Stimulated activated CD4-positive, alpha-beta T cell treated with anti-CD3 and anti-CD28 coated beads, TNF-alpha, amount 100 ng/mL, for 4 hours (primary cell): Measurements from ENCODE around the gene SLC22A23.

Experiments
- DNase-seq, 3 experiments: peaks; one replicate each; pipeline ENCODE4 v3.0.0-alpha.2; 2020; ENCODE audit warnings: low read depth in 3 of 3

The SLC22A23 gene

DNA sequence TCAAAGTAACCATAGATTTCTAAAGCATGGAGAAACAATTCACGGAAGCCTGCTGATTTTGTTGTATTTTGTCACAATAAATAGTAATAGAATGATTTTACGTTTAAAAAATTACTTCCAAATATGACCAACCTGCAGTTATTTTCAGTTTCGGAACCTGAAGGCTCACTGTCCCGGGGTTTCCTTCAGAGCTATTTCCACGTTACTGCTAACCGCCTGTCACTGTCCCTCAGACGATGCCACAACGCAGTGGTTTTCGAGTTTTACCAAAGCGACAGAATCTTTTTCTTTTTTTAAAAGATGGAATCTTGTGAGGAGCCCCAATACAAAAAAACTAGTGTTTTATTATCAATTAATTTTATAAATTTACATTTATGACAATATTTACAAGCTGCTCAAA, 157.6 kb downstream of the SLC22A23 start:
- no peak for DNase-seq

DNA sequence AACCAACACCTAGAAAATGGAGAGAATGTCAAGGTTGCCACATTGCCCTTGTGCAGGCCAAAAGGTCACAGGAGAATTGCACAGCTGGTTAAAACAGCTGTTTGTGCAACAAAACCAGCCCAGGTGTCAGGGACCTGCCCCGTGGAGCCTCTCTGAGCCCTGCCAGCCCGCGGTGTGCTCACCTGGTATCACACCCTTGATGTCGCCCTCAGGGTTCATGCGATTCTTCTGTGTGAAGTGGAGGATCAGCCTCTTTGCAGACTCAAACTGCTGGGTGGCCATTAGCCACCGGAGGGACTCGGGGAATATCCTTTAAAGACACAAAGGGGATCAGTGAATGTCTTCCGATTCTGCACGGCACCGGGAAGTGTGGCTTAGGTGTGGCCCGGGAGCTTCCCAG, 158.9 kb downstream of the SLC22A23 start:
- DNase-seq: no peak

DNA sequence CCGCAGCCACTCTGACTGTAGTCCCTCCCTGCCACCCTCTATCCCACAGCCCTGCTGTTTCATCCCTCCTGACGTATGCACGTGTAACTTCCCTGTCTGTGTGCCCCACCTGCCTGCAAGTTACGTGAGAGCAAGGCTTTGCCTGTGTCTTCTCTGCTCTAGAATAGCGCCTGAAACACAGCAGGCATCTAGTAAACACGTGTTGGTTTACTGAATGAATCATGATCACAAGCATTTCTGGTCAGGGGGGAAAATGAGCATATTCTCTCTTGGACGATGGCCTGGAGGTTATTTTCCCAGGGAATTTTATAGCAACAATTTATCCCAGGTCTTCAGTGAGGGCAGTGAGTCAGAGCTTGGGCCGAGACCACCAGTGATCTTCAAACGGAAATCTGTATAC, 159.8 kb downstream of the SLC22A23 start:
- DNase-seq: no peak

DNA sequence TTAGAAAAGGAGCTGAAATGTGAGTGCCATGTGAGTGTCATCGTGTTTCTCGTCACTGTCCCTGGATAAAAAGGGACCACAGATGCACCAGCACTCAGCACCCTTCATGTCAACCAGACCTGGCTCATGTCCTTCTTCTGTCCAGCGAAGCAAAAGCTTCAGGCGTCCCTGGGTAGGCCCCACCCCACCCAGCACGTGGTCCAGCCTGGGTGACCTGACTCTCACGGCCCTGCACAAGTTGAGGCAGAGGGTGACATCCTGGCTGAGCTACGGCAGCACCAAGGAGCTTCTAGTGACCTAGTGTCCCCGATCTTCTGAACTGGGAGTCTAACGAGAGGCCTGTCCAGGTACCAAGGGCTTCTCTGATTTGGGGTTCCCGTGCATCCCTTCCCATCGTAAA, 160.3 kb downstream of the SLC22A23 start:
- no peak for DNase-seq

DNA sequence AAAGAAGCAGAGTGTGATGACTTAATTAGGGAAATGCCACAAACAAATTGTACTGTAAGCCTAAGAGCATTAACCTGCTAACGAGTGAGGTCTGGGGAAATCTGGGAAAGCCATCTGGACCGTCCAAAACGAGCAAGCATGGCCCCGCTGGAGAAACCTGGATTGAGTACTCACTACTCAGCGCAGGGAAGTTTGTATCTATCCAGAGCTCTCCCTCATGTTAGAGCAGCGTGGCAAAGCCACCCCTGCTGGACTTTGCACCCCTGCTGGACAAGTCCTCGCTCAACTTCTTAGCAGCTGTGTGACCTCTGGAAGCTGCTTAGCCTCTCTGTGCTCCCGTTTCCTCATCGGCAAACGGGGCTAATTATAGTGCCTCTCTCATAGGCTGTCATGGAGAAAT, 160.8 kb downstream of the SLC22A23 start:
- DNase-seq: no peak

DNA sequence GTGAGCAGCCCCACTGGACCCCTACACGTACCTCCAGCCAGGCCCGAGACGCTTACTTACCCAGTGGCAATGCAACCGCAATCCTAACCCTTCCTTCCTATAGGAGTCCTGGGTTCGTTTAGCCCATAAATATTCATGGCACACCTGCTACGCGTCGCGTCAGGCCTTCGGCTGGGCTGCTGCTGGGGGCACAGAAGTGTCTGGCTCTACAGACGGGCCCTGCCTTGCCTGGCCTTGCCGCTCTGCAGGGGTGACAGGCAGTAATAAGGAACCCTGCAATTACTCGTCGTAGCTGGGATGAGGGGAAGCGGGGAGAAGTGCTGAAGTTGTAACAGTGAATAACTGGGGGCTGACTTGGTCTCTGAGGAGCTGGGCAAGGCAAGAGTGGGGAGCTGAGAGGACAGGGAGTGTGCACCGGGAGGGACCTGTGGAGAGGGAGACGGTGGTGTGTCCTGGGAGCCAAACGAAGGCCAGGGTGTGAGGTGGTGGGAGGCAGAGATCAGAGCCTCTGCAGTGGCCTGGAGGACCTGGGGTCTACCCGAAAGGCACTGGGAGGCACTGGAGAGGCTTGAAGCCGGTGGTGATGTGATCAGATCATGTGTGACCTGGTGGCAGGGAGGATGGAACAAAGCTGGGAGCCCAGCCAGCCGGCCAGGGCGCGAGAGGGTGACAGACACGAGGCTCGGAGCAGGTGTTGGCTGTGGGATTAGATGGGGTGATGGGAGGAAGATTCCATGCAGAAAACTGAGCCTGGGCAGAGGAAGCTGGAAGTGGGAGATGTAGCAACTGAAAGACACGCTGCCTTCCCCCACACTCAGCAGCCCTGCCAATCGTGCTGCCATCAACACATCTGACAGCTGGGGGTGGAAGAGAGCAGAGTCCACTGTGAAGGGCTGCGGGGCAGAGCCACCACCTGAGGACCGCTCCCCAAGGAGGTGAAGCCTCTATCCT, 161.7 kb downstream of the SLC22A23 start:
- no peak for DNase-seq

DNA sequence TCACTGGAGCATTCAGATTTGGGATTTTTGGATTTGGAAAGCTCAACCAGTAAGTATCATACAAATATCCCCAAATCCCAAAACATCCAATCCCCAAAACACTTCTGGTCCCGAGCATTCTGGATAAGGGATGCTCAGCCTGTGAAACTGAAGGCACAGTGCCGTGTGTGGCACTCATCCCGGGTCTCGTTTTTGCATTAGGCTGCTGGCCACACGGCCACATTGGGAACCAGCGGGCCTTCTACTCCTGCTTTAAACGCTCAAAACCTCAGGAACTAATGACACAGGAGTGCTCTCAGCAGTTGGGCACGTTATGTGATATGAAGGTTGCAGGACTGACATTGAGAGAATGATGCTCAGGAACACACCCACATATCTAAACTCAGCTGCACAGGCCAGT, 162.5 kb downstream of the SLC22A23 start:
- DNase-seq: no peak

DNA sequence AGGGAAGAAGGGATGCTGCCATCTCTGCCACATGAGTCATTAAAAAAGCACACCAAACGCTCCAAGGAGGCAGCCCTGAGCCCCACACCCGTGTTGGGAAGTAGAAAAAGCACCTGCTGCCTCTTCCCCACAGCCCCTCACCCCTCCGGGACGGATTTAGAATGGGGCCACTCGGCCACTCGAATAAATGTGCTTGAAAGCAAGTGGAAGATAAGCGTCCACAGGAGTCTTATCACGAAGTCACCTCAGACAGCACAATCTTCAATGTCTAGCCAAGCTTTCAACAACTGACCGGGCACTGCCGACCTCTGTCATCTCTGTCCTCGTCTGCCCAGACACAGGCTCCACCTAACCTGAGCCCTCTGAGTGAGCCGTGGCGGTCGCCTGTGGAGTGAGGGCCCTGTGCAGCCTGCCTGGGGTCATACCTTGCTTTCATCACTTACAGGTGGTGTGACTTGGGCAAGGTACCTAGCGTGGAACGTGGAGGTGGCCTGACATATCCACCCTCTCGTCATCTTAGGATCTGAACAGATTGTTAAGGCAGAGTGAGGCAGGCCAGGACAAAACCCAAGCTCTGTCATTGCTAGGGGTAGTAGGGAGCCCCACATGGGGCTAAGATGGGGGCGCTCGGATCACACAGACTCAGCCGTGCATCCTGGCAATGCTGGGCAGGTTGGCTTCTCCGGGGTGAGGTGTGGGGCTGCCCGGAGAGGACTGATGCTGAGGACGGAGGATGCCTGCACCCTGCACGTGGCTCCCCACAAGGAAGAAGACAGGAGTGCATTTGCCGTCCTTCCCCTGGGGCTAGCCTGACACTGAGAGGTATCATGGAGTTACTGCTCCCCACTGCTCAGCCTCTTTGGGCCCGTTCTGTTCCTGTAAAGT, 163.3 kb downstream of the SLC22A23 start:
- no peak for DNase-seq

DNA sequence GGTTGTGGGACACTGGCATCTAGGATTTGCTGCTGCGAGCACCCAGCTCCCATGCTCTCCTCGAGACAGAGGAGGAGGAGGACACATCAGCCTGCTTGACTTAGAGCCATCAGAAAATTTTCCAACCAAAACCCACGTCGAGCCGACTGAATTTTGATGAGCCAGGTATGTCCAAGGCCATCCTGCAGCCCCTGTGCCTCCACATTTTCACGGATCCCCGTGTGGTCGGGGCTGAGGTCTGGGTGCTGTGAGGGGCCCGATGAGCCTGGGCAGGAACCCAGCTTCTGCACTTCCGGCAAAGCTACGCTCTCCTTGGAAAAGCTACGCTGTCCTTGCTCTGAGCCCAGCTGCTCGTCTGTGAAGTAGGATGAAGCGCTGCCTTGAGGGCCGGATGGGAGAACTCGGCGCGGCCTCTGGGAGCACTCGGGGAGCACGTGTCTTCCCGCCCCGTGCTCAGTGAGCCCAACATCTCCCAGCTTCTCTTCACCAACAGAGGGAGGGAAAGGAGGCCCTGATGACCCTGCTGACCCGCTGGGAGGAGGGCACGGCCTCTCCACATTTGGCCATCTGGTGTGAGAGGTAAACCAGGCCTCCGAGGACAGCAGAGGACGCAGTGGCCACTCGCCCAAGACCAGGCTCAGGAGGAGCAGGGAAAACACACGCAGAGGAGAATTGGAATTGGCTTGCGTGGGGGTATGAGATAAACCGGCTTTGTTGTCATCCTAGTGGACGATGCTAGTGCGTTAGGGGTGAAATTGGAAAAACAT, 164.2 kb downstream of the SLC22A23 start:
- no peak for DNase-seq

DNA sequence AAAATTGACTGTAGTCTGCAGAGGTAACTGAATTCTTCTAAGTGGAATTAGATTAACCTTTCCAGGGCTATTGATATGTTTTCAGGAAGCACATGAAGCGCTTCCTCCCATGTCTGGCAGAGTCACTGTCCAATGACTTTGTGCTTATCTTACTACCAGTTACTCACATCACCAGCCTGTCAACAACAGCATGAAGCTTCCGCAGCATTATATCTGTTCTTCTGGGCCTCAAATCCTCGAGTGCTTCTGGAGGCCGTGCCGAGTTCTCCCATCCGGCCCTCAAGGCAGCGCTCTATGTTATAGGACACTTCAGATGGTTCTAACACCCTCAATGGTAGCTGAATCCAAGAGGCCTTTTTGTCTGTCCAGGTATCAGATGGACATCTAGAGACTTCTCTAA, 164.9 kb downstream of the SLC22A23 start:
- DNase-seq: no peak

DNA sequence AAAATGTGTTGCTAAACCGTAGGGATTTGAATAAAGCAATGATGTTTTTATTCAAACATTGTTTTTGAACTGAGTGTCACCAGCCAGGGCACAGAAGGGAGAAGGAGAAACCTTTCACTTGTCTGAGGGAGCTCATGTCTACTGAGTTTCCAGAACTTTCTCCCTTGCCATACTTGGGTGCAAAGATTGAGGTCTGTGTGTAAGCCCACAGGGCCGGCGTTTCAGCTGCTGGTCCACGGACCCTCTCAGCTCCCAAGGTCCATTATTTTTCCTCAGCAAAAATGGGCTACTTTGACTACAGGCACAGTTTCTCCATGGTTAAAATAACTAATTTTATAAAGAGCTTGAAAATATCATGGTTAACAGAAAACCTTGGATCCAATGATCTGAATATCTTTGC, 165.5 kb downstream of the SLC22A23 start:
- DNase-seq: no peak

DNA sequence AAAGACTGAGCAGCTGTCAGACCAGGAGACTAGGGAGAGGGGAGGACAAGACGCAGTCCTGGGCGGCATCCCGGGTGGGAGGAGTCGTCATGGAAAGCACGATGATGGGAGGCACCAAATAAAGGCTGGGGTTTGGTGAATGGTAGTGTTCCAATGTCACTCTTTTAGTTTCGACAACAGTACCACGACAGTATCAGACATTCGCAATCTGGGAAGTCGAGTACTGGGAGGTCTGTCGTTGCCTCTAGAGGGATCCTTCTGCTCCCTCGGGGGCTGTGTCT, 166.0 kb downstream of the SLC22A23 start:
- DNase-seq: no peak

DNA sequence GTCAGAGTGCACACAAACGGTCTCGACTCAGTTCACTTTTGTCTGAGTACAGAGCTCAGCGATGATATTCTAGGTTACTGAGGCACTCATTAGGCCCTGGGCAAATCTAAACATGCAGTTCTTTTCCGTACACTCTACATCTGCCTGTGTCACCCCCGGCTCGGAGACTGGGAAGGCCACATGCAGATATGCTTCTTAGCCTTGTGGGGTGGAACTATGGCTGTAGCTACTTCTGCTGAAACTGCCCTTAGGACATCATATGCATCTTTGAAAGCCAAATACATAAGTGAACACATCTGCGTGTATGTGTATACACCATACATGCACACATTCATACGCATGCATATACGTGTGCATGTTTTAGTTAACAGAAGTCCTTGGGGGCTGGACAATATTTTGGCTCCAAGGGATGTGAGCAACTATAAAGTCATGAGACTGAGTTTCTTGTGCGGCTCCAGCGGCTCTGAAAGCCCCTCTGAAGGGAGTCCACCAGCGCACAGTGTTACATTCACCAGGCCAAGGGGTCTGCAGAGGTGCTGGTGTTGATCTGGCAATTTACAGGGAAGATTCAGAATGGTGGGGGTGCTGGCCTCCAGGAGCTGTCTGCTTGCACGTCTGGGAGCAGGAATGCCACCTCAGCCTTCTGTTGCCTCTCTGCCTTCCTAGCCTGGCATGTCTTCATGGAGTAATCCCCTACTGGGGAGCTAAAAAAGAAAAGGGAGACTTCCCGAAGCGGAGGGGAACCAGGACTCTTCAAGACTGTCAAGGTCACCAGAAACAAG, 166.5 kb downstream of the SLC22A23 start:
- DNase-seq: no peak

DNA sequence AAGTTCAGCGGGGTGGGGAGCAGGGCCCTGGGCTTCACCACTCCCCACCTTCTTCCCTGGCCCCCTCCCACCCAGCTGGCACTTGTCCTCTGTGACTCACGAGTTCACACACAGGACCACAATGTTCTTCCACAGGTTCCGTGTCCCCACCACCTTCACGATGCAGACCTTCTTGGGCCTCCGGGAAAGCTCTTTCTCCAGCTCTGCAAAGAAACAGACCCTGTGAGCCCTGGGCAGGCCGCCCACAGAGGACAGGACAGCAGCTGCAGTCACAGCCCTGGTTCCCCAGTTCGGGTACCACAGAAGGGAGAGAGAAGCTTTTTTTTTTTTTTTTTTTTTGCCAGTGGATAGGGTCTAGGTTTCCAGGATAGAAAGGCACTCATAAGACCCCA, 167.2 kb downstream of the SLC22A23 start:
- DNase-seq: no peak

DNA sequence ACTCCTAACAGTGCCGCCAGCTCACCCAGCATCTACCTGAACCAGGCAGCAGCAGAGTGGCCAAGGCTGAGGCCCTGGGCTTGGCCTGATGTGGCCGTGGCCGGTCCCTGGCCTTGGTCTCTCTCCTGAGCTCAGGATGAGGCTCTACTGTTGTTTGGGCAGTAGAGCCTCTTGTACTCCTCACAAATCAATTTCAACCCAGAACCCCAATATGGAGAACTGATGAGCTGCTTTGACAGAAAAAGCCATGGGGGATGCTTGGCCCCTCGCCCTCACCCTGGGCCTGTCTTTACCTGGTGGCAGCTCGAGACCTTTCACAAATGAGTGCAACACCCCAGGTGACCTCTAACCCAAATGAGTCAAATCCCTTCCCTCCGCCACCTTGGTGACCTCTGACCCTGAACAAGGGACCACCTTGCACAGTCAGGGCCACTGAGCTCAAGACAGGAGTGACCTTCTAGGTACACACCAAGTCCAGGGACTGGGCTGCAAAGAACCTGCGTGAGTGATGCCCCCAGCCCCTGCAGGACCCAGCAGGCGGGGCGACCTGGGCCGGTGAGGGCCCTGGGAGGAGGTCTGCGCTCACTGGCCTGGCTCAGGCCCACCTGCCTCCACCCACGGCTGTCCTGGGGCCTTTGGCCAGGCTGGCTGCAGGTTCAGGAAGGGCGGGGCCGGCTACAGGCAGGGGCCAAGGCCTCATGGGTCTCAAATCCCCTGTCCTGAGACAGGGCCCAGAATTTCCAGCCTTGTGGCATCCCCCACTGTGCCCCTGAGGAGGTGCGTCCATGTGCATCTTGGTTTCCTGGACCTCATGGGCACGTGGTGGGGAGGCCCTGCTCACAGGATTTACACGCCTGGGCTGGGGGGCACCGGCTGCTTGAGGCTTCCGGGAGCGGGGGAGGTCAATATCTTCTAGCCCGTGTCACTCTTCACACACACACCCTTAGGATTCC, 167.9 kb downstream of the SLC22A23 start:
- DNase-seq: no peak

DNA sequence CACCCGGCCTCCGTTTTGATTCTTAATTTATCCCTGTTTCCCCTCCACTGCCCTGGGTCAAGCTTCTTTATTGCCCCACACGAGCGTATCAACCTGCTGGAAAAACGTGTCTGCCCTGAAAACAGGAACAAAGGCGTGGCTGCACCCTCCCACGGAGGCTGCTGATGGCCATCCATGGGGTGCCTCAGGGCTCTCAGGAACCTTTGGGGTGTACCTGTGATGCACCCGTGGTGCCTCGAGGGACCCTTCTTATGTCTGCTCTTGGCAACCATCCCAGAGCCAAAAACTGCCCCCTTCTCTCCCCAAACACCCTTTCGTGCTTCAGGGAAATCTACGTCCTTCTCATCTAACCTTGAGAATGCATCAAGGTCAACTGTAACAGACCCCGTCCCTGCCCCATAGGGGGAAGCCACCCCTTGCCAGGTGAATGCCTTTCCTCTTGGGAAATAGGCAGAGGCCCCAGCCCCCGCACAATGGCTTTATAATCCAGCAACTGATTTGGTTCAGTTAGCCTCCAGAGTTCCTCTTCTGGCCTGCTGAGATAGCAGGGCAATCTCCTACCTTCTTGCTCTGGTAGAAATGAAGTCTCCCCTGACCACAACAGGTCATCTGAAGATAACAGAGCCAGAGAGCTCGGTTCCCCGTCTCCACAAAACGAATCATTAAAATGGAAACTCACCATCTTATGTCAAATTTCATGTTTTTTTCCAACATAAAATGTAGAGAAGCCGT, 168.7 kb downstream of the SLC22A23 start:
- no peak for DNase-seq

DNA sequence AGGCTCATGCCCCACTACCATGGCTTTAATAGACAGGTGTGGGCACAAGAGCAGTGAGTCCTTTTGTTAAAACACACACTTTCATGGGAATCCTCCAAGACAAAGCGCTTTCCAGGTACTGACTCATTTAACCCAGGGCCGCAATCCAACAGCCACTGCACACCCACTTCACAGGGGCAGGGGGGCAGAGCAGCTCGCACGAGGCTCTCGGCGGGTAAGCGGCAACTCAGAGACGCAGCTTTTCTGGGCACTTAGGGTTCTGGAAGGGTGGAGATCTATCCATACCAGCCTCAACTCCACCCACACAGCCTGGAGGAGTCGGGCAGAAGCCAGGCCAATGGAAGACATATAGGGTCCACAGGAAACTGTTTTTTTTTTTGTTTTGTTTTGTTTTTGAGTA, 169.5 kb downstream of the SLC22A23 start:
- no peak for DNase-seq

DNA sequence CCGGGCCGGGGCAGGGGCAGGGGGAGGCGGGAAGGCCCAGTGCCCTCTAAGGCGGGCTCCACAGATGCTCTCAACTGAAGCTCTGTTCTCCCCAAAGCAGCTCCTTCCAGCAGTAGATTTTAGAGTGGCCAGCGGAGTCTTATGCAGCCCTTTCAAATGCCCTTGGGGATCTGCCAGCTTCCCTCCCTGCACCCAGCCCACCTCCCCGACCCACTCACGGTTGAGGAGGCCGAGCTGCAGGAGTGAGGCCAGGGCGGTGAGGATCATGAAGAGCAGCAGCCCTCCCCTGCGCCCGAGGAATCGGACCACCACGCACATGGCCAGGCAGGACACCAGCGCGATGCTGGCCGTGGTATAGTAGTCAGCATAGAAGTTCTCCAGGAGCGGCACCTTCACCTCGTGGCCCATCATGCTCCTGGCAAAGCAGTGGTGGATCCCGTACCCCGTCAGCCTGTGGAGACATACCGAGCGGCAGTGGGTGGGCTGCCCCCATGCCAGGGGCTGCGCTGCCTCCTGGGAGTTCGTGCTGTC, 170.1 kb downstream of the SLC22A23 start:
- DNase-seq: no peak

DNA sequence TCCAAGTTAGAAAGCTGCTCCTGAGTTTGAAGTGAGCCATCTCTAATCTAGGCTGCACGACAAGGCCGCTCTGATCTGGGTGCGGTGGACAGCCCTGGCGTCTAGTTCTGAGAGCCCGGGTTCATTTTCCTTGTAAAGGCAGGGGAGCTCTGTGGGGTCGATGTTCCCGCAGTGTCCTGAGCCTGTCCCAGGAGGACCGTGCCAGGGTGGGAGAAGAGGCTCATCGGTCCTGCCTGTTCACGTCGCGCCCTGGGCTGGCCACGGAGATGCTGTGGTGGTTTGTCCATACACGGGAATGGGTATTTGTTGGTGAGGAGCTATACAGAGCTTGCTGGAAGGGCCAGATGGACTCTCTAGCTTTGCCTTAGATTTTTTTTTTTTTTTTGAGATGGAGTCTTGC, 171.1 kb downstream of the SLC22A23 start:
- DNase-seq: no peak
